EL (cell line): ENCODE results near the gene LRCH1.

ENCODE experiments used
- DNase-seq: peaks from one replicate; pipeline ENCODE4 v3.0.0-alpha.2; 2016

Gene LRCH1

DNA sequence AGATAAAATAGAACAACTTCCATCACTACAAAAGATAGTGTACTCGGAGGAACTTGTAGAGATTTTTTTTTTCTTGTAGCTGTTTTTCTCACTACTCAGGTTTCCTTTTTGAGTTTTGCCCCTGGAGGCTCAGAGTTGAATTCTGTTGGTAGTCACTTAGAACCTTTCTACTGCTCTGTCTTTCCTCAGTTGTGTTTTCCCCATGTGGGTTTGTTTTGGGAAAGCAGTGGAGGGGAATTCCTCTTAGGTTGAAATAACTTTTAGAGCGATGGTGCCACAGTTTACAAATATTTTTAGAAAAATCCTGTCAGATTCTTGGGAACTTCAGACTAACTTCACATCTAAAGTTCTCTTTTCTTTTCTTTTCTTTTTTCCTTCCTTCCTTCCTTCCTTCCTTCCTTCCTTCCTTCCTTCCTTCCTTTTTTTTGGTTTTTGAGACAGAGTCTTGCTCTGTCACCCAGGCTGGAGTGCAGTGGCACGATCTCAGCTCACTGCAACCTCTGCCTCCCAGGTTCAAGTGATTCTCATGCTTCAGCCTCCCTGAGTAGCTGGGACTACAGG is 65.8 kb downstream of the LRCH1 start:
- no peak for DNase-seq

DNA sequence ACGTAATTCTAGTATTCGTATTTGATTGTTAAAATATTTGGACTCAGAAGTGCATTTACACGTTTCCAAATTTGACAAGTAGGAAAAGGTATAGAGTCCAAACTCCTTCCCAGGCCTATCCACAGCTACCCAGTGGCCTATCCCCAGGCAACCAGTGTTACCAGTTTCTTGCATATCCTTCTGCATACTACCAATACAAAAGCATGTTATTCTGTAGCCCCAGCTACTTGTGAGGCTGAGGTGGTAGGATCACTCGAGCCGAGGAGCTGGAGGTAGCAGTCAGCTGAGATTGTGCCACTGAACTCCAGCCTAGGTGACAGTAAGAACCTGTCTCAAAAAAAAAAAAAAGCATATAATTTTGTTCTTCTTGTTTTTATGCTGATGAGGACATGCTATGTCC is 67.1 kb downstream of the LRCH1 start:
- no peak for DNase-seq

DNA sequence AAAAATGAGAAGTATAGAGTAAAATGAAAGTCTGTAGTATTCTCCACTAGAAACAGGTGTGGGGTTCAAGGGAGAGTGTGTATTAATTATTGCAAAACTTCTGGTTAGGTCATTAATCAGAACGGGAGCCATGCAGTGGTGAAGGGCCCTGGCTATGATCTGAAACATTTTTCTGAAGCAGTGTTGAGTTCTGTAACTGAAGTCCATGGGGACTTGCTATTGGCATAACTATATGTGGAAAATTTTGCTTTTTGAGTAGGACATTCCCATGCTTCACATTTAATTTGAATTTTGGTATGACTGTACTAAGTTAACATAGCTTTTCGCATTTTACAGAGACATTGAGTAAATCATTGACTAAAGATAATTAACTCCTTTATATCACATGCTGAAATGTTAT is 67.5 kb downstream of the LRCH1 start:
- no peak for DNase-seq

DNA sequence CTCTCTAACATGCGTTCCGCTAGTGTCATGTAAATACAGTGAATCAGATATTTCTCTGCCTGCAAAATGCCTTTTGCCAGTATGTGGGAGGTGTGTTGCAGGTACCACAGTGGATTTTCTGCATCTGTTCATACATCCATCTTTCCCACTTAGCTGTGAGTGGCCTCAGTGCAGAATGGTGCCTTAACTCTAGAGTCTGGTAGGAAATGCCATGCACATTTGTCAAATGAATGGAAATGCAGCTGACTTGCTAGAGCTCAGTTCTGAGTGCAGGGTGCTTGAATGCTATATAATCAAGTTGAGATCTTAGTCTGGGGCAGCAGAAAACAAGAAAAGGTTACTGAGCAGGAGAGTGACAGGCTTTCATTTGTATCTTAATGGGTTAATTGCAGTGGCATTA is 68.2 kb downstream of the LRCH1 start:
- DNase-seq, result no peak

DNA sequence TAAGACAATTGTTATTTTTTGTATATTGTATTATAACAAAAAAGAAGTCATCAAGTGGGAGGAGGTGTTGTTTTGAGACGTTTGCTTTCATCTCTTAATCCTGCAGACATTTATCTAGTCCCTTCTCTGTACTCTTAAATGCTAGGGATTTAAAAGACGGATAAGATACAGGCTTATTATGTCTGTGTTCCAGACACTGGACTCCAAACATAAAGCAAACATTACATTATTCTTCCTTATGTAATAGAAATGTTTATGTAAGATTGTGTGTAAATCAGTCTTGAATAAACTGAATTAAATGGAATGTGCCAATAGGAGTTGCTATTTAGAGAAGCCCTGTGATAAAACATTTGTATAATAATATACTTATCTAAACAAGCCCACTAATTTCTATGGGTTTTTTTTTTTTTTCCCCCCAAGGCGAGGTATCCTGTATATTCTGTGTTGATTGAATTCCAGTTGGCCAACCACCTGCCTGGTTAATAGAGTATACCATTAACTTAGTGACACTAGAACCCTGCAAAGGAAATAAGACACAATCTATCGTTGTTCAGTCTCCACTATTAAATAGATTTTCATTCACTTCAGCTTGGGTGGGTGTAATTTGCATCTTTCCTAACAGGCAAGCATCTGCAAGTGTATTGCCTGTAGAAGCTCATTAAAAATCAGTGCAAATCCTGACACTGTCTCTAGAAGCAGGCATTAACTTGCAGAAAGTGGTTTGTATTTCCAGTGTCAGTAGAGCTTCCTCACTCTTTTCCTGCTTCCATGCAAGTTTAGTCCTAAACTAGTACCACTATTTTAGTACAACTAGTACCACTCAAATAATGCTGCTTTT is 69.0 kb downstream of the LRCH1 start:
- DNase-seq, result no peak

DNA sequence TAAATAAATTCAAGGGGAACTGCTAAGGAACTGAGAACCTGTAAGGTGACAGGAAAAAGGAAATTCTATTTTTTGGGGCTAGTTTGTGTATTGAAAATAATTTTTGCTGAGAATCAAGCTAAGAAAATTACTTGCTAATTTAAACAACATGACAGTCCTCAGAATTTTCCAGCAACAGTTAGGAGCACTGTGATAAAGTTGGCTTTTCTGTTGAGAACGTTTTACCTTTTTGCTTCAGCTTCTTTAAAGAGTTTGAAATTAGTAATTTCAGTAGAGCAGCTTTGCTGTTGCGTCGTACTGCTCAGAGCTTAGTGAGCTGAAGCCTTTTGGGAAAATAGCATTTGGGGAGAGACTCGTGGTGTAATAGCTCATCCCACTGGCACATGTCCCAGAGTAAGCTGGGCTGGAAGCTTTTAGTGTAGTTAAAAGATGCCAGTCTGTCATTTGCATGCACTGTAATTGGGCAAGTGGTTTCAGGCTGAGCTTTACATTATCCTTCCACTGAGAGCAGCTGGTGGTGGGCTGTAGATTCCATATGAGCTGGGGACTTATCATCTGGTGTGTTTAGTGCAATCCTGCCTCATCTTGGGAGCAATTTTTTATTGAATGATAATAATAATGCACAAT is 69.8 kb downstream of the LRCH1 start:
- peak; percentile 80 for DNase-seq

DNA sequence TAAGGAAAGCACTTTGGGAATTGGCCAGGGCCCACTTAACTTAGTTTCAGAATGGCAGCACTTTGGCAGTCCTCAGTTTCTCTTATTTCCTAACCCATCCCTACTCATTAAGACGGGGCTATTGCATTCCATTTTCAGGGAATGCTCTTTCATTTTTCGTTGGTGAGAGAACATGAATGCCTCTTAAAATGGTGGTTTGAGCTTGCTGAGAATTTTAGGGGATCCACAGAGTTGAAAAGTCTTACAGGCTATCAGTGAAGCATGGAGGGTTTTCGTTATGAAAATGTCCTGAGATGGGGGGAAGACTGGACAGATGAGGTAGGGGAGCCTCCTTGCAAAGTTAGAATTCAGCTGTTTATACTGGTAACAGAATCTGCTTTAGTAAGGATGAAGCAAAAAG is 71.4 kb downstream of the LRCH1 start:
- DNase-seq, result no peak

DNA sequence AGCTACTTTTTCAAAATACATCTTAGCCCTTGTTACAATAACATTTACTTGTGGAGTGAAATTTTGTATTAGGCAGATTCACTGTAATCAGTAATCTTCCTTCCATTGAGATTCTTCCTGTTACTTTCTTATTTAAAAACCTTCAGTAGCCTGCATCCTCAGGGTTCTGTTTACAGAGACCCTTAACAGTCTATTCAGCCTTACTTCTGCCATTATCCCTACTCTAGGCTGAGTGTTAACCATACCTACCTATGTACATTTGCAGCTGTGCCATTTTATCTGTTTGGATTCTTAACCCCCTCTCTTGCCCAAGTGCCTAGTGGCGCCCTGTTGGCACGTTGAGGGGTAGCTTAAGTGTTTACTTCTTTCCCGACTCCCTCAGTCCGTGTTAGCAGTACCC is 71.9 kb downstream of the LRCH1 start:
- DNase-seq, result no peak

DNA sequence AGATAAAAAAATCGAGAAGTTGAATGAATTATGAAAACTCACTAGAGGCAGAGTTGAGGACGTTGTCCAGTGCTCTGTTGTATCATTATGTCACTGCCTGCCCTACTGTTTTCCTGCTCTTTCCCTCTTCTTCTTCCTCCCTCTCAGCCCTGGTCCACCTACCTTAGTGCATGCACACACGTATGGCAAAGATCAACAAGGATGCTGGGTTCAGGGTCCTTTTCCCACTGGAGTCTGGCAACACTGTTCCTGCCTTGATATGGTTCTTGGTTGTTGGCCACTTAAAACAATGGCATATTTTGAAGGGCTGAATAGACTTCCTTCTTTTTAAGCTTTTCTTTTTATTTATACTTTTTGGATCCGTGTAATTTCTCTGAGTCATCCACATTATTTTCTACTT is 74.5 kb downstream of the LRCH1 start:
- no peak for DNase-seq

DNA sequence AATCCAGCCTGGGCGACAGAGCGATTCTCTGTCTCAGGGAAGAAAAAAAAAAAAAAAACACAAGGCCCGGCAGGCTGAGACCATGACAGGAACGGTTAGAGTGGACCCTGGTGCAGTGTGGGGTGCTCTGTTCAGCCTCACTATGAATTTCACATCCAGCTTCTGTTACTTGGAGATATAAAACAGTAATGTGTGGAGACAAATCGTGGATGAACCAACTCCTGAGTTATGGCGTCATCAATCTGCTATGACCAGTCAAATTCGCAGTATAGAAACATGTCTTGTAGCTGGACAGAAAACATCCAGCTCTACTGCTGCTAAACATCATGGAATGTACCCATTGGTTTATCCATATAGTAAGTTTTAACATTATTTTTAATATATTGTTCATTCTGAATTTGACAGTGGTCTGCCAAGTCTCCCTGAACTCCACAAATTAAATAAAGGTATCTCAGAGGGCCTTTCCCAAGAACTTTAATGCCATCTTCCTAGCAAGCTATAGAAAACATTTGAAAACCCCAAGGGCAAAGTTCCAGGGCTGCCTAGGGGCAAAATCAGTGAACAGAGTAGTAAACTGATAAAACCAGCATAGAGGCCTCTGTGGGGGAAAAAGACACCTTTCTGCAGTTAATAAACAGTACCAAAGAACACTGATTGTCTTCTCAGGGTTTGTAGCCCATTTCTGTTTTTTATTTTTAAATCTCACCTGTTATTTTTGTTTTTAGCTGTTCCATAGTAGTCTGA is 75.8 kb downstream of the LRCH1 start:
- no peak for DNase-seq

DNA sequence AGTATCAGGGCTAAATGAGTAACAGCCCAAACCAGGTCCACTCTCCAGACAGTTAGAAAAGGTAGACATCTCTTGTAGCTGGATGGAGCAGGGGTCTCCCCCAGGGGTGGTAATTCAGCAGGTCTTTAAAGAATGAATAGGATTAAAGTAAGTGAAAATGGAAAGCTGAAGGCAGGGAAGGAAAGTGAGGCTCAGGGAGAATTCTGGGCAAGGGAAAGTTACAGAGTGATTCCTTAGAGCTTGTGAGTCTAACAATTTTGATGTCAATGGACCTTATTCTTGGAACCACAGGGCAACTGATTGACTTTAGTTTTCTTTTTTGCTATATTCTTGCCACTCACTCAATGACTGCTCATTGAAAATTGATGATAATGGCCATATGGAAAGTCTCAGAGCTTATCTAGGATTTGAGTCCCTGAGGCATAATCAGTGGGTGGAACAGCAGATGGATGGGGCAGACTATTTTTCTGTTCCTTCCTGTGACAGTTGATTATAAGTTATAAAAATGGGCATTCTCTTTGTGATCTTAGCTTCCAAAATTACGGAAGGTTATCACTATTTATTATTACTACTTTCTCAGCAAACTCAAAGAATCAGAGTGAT is 76.9 kb downstream of the LRCH1 start:
- DNase-seq, result no peak

DNA sequence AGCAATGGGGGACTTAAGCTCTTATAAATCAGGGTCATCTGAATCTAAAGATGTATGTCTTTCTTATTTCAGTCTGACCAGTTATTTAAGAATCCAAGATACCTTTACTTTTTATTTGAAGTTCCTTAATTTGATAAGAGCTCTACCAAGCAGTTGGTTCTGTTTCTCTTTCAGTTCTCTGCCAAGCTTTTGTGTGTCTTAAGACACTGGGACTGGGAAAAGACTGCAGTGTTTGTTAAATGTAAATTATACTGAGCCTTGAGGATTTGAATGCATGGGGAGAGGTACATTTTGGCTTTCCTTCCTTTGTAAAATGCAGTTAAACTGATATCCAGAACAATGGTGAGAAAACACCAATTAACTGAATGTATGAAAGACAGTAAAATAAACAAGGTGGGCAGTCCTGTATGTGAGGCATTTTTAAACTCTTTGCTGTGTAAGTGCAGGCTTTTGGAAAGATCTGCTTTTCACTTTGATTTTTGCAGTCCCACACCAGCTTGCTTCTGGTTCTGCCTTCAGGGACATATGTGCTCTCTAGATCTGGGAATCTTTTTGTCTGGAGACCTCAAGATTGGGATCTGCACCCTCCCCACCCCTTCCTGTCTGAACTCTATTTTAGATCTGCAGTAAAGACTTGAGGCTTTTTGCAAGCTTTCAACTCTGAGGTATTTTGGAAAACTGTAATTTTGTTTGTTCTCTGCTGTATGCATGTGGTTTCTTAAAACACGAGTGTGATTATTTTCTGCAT is 77.6 kb downstream of the LRCH1 start:
- no peak for DNase-seq

DNA sequence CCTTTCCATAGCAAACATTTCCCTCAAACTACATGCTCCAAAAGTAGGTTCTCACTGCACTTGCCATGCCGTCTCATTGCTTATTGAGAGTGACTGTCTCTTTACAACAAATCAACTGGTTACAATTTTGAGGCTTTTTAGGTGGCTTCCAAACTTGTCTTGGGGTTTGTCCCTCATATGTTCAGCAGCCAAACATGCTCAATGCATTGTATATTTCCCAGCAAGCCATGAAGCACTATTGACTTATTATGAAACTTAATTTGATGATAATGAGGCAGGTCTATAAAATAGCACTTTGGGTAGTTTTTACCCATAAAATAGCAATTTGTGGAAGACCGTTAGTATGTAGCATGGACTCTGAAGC is 78.2 kb downstream of the LRCH1 start:
- DNase-seq, result no peak

DNA sequence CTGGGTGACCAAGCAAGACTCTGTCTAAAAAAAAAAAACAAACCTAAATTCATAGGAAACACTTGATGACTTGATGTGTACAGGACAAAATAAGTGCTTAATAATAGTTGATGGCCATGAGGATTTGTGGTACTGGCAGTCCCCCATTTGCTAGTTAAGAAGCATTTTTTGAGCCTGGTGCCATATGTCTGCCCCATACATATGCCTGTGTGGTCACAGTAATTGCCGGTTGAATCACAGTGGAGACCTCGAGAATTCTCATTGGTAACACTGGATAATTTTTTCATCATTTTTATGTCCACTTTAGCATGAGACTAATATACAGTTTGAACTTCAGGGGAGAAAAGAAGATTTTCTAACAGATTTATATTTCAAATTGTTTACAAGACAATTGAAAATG is 79.2 kb downstream of the LRCH1 start:
- peak; percentile 17 for DNase-seq

DNA sequence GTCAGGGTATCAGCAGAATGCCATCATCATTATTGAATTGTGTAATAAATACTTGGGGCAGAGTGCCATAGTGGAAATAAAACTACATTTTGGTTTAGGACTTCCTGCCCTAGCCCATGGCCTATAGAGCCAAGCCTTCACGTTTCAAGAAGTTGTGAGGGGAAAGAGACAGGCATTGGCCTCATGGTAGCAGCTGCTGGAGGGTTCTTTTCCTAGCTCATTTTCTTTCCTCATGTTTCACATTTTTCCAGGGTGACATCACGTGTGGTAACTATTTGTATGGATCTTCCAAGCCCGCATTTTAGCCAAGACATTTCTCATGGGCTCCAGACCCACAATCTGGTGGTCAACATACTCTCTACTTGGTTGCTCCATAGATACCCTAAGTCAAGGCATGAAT is 80.4 kb downstream of the LRCH1 start:
- DNase-seq, result peak; percentile 96

DNA sequence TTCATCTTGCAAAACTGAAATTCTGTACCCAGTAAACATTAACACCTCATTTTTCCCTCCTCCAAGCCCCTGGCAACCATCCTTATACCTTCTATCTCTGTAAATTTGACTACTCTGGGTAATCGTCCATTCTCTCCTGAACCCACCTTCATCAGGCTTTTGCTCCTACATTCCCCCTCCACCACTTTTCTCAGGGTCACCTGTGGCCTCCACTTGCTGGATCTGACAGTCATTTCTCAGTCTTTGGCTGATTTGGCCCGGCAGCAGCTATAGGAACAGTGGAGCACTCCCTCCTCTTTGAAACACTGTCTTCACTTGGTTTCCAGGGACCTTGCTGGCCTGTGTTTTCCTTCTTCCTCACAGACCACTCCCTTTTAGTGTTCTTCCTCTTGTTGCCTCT is 83.5 kb downstream of the LRCH1 start:
- no peak for DNase-seq

DNA sequence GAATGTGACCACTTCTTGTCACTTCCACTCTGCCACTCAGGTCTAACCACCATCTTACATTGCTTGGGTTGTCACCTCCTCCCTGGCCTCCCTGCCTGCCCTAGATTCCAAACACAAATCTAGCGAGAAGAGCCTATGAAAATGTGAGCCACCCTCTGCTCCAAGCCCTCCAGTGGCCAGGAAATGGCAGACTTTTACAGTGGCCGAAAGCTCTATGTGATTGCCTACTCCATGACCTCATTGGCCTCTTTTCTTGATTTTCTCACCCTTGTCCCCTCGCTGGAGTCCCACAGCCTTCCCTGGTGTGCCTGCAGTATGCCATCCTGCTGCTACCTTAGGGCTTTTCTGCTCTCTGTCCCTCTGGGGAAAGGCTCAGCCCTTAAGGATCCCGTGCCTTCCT is 84.2 kb downstream of the LRCH1 start:
- no peak for DNase-seq

DNA sequence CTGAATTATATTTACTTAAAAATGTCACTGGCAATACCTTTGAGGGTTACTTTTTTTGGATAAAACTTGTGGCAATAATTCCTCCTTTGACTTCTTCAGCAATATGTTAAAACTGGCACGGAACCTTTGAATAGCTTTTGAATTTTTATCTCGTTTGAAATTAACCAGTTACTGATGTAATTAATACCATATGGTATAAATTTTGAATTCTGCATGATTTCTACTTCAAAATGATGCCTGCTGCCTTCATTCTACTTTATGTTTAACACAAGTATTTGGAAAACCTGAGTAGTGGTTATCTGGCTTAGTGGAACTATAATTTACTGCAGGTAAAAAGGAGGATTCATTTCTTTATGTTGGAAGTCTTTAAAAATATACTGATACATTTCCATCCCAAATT is 85.3 kb downstream of the LRCH1 start:
- no peak for DNase-seq

DNA sequence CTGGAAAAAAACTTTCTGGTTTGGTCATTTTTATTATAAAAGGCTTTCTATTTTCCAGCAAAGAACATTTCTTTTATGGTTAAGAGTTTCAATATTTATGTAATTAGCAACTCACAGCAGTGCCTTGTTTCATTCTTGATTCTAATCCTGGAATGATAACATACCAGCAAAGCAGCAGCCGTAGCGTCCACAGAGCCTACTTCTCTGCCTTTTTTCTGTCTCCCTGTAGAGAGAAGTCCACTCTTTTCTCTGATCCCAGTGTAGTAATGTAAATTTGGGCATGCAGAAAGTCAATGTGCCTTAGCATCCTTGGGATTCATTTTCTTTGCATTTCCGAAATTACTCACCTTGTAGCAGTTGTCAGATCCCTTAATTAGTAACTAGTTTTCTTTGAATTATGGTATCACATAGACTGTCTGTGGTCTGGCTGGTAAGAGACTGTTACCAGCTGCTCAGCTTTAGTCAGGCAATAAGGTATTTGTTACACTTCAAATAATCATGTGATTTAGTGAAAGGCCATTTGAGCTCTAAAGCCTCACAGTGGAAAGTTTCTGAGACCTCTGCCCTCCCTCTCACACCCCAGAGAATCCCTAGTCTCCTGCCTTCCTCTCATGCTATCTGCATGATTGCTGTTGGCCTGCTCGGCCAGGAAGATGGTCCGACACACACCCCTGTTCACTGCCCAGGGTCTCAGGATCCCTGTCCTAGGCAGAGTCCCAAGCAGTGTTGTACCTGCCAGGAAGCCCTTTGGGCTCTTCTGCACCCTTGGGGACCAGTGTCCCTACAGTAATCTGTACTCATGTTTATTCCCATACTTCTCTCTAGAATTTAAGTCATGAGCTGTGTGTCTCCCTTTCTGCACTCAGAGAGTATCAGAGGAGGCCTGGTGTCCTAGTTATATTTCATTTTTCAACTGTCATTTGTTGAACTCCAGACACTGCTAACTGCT is 86.3 kb downstream of the LRCH1 start:
- DNase-seq, result no peak

DNA sequence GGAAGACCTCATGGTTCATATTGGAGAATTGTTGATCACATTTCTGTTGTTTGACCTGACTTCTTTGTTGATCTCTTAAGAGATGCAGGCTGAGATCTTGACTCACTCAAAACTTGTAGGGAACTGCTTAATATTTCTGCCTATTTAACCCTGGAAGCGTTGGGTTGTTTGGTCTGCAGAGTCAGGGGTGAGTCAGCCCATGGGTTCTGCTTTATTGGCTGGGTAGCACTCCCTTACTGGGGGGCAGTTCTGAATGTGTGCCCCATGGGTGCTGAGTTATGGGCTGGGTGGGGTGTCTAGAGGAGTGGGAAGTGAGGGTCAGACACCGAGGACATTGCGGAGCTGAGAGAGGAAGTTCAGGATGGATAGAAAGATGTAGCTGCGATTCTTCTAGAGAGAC is 87.9 kb downstream of the LRCH1 start:
- peak; percentile 61 for DNase-seq
